ENCODE data around the gene EHMT2. TPM values are rescaled to one million over a fixed set of nuclear protein-coding genes. Genes with fewer than 3 reads are reported as not detected.

The EHMT2 gene
- total and polyA plus RNA-seq, 2 of the 4 experiments (the other 2 are of a cell fraction), result 38.0 to 51.2 TPM

GRCh38 chr6:31886541-31886991, 10.9 kb downstream of the EHMT2 start:
- no peaks in the 10 kb centered on the region for H3K4me1 ChIP-seq (ENCODE audit: control insufficient read depth, insufficient read depth, low read length)
- H3K9me1 ChIP-seq (ENCODE audit: insufficient read depth, low read length), result 0 out of 2 replicates have a peak, but pooled peaks cover 2% of the 10 kb centered on the region
- H3K56ac ChIP-seq (ENCODE audit: extremely low read depth, insufficient read depth, low read length), result no peak overlapping the region
- in situ Hi-C loops (cut with MboI; ENCODE audit: low sequenced_read_pairs) (no loop called here), intact Hi-C loops (cut with micrococcal nuclease) (no loop called here), dilution Hi-C loops (cut with HindIII; ENCODE audit: low sequenced_read_pairs, unreplicated experiment) (no loop called here)
- no peak overlapping the region for H2BK120ac ChIP-seq (ENCODE audit: low read depth, low read length)
- no peak overlapping the region for H2AK5ac ChIP-seq (ENCODE audit: low read depth, low read length)
- no peak overlapping the region for H3K4ac ChIP-seq (ENCODE audit: low read depth, low read length)
- H4K5ac ChIP-seq (ENCODE audit: low read depth, low read length), result no peak overlapping the region
- H3K4me3 ChIP-seq (ENCODE audit: insufficient read depth, low read depth, low read length), result no peak overlapping the region
- no peak overlapping the region for H2AFZ ChIP-seq (replicated peaks; ENCODE audit: low read length, poor library complexity)
- H4K91ac ChIP-seq (ENCODE audit: insufficient read depth, low read depth, low read length), result no peak overlapping the region
- no peak overlapping the region for H3K14ac ChIP-seq (replicated peaks; ENCODE audit: low read depth, low read length)
- no peak overlapping the region for H4K8ac ChIP-seq (ENCODE audit: low read depth in 2 of 2, low read length in 2 of 2)
- BruUV-seq (replicated peaks), result no TSS peak
- ATAC-seq (ENCODE audit: low read depth), result no peak
- peaks cover 66% of the 10 kb centered on the region for H3K36me3 ChIP-seq (ENCODE audit: control insufficient read depth, insufficient read depth, low read length)
- no peaks in the 10 kb centered on the region for H3K27me3 ChIP-seq (ENCODE audit: control insufficient read depth, insufficient read depth, low read length)
- ChIA-PET POLR2A (ENCODE audit: unreplicated experiment) (no interaction called here), CTCF (no interaction called here)
- H3K27ac ChIP-seq (ENCODE audit: insufficient read depth, low read length), result no peak overlapping the region
- TF ChIP-seq NFE2L2 (IDR thresholded peaks at IDR 0.05; ENCODE audit: low read depth, low read length) (no peak), RCOR1 (IDR thresholded peaks at IDR 0.05; ENCODE audit: insufficient replicate concordance, low read length) (no peak), RAD21 (IDR thresholded peaks at IDR 0.05; ENCODE audit: low read length) (no peak)
- H2BK5ac ChIP-seq (ENCODE audit: low read depth, low read length, poor library complexity, severe bottlenecking), result no peak overlapping the region
- H3K23ac ChIP-seq (ENCODE audit: low read depth, low read length), result no peak overlapping the region
- H2AK9ac ChIP-seq (replicated peaks; ENCODE audit: low read depth, low read length, poor library complexity), result no peak overlapping the region
- DNase-seq, result no peak
- no peaks in the 10 kb centered on the region for H3K79me1 ChIP-seq (ENCODE audit: low read depth in 1 of 2, low read length in 2 of 2)
- H3K9ac ChIP-seq (ENCODE audit: low read depth, low read length), result no peak overlapping the region
- no peak overlapping the region for H2BK20ac ChIP-seq (ENCODE audit: low read depth, low read length)
- no peaks in the 10 kb centered on the region for H3K9me3 ChIP-seq (ENCODE audit: control insufficient read depth, insufficient read depth, low read length)
- no peak overlapping the region for H2BK15ac ChIP-seq (ENCODE audit: low read depth, low read length)
- H3K4me2 ChIP-seq (ENCODE audit: low read depth, low read length), result no peak overlapping the region
- H3K18ac ChIP-seq (ENCODE audit: low read depth, low read length), result no peak overlapping the region
- peaks cover under 1% of the 10 kb centered on the region; the same call in 1 of the 2 replicates for H4K20me1 ChIP-seq (ENCODE audit: insufficient read depth, low read length)
- 99% methylated on average over 14 of the region's 18 CpGs; no CpG with 5 or more reads in 1 of the 2 experiments for WGBS, 2 experiments (ENCODE audit: extremely low coverage in 2 of 2, insufficient read length in 1 of 2)
